ENCODE data around the gene ZNF335.

Gene ZNF335

GRCh38 chr20:45971675-45972499 is at the start of gene ZNF335:
ZNF335 (minus strand) TSS chr20:45972203; CDS start chr20:45971410, 793 bp downstream.
- DNase-seq, result peak; percentile 97

- DNase-seq, result no peak
Measured at GRCh38 chr20:46020555-46020954, 48.6 kb upstream of the ZNF335 start.

- DNase-seq, result no peak
Measured at GRCh38 chr20:46018611-46019010, 46.6 kb upstream of the ZNF335 start.

GRCh38 chr20:46018112-46018511 is 46.1 kb upstream of the ZNF335 start:
- no peak for DNase-seq

GRCh38 chr20:46017272-46017671 is 45.3 kb upstream of the ZNF335 start:
- no peak for DNase-seq

GRCh38 chr20:46014517-46015396 is 42.8 kb upstream of the ZNF335 start:
- DNase-seq, result no peak

- DNase-seq, result peak; percentile 81
Measured at GRCh38 chr20:46013829-46014516, 42.0 kb upstream of the ZNF335 start.

GRCh38 chr20:46013322-46013828 is 41.4 kb upstream of the ZNF335 start:
- no peak for DNase-seq

- DNase-seq, result no peak
Measured at GRCh38 chr20:46012921-46013320, 40.9 kb upstream of the ZNF335 start.

- peak; percentile 88 for DNase-seq
Measured at GRCh38 chr20:46011631-46012482, 39.9 kb upstream of the ZNF335 start.

- no peak for DNase-seq
Measured at GRCh38 chr20:46010491-46011391, 38.7 kb upstream of the ZNF335 start.

- no peak for DNase-seq
Measured at GRCh38 chr20:46009816-46010215, 37.8 kb upstream of the ZNF335 start.

GRCh38 chr20:46007671-46008070 is 35.7 kb upstream of the ZNF335 start:
- DNase-seq, result no peak

- DNase-seq, result no peak
Measured at GRCh38 chr20:46006964-46007363, 35.0 kb upstream of the ZNF335 start.

GRCh38 chr20:46006022-46006705 is 34.2 kb upstream of the ZNF335 start:
- DNase-seq, result no peak

GRCh38 chr20:46004889-46005473 is 33.0 kb upstream of the ZNF335 start:
- DNase-seq, result peak; percentile 78

- DNase-seq, result no peak
Measured at GRCh38 chr20:46004187-46004586, 32.2 kb upstream of the ZNF335 start.

GRCh38 chr20:46002008-46002407 is 30.0 kb upstream of the ZNF335 start:
- DNase-seq, result no peak

GRCh38 chr20:46001498-46001897 is 29.5 kb upstream of the ZNF335 start:
- DNase-seq, result no peak
